ENCODE measurements around the gene ZDHHC9. TPM values are rescaled to one million over a fixed set of nuclear protein-coding genes. Genes with fewer than 3 reads are reported as not detected.

ZDHHC9 gene
- total RNA-seq, 4 donors from 2014 or later, result 7.9 to 25.3 (median 14.7) TPM

DNA sequence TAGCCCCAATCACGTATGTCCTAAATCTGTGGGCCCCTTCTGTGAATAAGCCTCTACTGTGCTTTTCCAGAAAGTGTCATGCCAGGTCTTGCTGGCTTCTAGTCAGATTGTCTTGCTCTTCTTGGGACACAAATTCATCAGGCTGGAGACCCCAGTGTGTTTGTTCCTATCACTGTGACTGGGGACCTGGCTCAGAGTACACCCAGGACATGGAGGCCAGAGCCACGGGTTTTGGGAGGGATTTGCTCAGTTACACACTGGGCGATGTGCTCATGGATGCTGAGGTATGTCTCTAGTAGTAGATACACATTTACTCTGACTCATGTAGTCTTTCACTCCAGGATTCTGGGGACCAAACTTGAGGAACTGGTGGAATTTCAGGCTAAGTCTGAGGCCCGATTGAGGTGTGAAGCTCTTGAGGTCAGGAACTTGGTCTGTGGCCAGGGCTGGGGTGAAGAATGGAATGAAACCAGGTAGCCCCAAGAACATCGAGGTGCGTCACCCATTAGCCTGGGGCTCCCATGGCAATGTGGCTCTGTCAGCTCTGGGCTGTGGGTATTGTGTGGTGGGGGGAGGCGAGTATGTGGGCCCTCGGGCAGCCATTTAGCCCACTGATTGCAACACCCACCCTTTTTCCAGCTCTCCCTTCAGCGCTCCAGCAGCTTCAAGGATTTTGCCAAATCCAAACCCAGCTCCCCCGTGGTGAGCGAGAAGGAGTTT lies 56.2 kb downstream of the ZDHHC9 start:
- Histone ChIP-seq H3K27me3 (no peaks in the 10 kb centered on the region), H3K9me3 (no peaks in the 10 kb centered on the region), H3K36me3 (no peaks in the 10 kb centered on the region), H3K4me3 (no peak overlapping the region), H3K4me1 (no peaks in the 10 kb centered on the region), H3K27ac (no peak overlapping the region)
- DNase-seq (no peak), ATAC-seq (no peak)
- intact Hi-C loops (cut with DNase I; ENCODE audit: low total_unique reads), result no loop called here
- TF ChIP-seq, protein P1, sequence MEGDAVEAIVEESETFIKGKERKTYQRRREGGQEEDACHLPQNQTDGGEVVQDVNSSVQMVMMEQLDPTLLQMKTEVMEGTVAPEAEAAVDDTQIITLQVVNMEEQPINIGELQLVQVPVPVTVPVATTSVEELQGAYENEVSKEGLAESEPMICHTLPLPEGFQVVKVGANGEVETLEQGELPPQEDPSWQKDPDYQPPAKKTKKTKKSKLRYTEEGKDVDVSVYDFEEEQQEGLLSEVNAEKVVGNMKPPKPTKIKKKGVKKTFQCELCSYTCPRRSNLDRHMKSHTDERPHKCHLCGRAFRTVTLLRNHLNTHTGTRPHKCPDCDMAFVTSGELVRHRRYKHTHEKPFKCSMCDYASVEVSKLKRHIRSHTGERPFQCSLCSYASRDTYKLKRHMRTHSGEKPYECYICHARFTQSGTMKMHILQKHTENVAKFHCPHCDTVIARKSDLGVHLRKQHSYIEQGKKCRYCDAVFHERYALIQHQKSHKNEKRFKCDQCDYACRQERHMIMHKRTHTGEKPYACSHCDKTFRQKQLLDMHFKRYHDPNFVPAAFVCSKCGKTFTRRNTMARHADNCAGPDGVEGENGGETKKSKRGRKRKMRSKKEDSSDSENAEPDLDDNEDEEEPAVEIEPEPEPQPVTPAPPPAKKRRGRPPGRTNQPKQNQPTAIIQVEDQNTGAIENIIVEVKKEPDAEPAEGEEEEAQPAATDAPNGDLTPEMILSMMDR (IDR thresholded peaks at IDR 0.05 in 4 of 5, conservative IDR thresholded peaks at IDR 0.05 in 1 of 5), result no peak
- no peak for TF ChIP-seq POLR2A (IDR thresholded peaks at IDR 0.05)
- in situ Hi-C loops (cut with MboI; ENCODE audit: low sequenced_read_pairs in 4 of 4), result no loop called here

DNA sequence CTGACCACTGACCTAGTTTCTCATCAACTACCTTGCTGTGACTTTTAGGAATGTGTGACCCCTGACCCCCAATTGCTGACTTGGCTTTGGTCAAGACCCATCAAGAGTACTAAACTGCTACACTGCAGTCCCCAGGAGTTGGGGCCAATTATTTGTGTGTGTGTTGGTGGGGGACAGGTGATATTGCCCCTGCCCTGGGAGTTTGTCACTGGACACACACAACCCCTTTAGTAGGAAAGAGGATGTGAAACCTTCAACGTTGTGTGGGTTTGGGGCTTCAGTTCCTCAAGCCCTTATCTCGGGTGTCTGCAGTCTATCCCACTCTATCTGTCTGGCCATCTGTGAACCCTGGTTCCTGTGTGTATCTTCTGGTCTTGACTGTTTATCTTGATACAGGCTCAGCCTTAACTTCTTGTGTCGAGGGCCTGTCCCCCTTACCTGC lies 57.5 kb downstream of the ZDHHC9 start:
- in situ Hi-C loops (cut with MboI; ENCODE audit: low sequenced_read_pairs in 4 of 4), result no loop called here
- H3K4me3 ChIP-seq, result no peak overlapping the region
- H3K4me1 ChIP-seq, result no peaks in the 10 kb centered on the region
- no peaks in the 10 kb centered on the region for H3K27me3 ChIP-seq
- H3K9me3 ChIP-seq, result no peaks in the 10 kb centered on the region
- intact Hi-C loops (cut with DNase I; ENCODE audit: low total_unique reads), result no loop called here
- no peak for TF ChIP-seq POLR2A (IDR thresholded peaks at IDR 0.05)
- TF ChIP-seq, protein P1 (IDR thresholded peaks at IDR 0.05 in 4 of 5, conservative IDR thresholded peaks at IDR 0.05 in 1 of 5), result no peak
- ATAC-seq (no peak), DNase-seq (no peak)
- no peaks in the 10 kb centered on the region for H3K36me3 ChIP-seq
- no peak overlapping the region for H3K27ac ChIP-seq

DNA sequence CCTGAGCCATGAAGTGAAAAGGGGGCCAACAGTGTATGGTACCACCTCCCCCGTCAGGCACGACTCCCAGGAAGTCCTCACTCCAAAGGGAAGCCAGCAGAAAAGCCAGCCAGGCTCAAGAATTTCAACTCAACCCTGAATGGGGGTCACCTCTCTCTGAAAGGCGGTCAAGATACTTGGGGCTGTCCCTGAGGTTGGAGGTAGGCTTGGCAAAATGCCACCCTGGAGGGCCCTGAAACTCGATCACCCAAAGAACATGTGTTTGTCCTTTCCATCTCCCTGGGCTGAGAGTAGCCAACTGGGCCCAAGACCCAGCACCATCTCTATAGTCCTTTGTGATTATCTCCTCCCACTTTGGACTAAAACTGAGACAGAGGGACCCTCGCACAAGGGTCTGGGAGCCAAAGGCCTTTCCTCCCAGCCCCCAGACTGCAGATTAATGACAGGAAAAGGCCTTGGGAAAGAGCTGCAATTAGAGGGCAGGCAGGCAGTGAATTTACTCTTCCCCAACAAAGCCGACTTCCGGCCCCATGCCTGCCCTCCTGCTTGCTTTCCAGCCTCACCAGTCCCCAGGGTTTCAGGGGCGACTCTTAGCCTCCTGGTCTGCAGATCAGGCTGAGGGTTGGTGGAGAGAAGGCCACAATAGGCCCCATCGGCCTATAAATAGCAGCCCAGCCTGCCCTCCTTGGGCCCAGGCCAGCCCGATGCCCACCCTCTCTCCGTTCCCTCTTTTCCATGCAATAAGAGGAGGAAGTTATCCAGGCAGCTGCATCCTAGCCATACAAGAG lies 58.3 kb downstream of the ZDHHC9 start:
- in situ Hi-C loops (cut with MboI; ENCODE audit: low sequenced_read_pairs in 4 of 4) (no loop called here), intact Hi-C loops (cut with DNase I; ENCODE audit: low total_unique reads) (no loop called here)
- no peaks in the 10 kb centered on the region for H3K36me3 ChIP-seq
- no peaks in the 10 kb centered on the region for H3K27me3 ChIP-seq
- TF ChIP-seq, protein P1 (IDR thresholded peaks at IDR 0.05 in 4 of 5, conservative IDR thresholded peaks at IDR 0.05 in 1 of 5), result no peak
- no peak for TF ChIP-seq POLR2A (IDR thresholded peaks at IDR 0.05)
- H3K4me3 ChIP-seq, result no peak overlapping the region
- ATAC-seq (no peak), DNase-seq (no peak)
- no peaks in the 10 kb centered on the region for H3K4me1 ChIP-seq
- no peak overlapping the region for H3K27ac ChIP-seq
- no peaks in the 10 kb centered on the region for H3K9me3 ChIP-seq

DNA sequence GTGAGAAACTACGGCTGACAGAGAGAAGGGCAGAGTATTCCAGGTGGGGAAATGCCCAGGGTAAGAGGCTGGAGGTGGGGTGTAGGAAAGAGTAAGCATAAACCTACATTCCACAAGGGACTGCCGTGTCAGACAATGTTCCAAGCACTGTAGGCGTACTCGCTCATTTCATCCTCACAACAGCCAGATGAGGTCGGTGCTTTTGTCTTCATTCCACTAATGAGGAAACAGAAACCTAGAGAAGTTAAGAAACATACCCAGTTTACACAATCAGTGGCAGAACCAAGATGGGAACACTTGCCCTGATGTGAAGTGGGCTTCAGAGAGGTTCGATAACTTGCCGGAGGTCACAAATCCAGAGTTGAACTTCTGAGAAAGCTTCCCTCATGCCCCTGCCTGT lies 59.3 kb downstream of the ZDHHC9 start:
- DNase-seq (no peak), ATAC-seq (no peak)
- Histone ChIP-seq H3K4me3 (no peak overlapping the region), H3K27ac (no peak overlapping the region), H3K4me1 (no peaks in the 10 kb centered on the region), H3K27me3 (no peaks in the 10 kb centered on the region), H3K36me3 (no peaks in the 10 kb centered on the region), H3K9me3 (no peaks in the 10 kb centered on the region)
- intact Hi-C loops (cut with DNase I; ENCODE audit: low total_unique reads) (no loop called here), in situ Hi-C loops (cut with MboI; ENCODE audit: low sequenced_read_pairs in 4 of 4) (no loop called here)
- no peak for TF ChIP-seq POLR2A (IDR thresholded peaks at IDR 0.05)
- TF ChIP-seq, protein P1 (IDR thresholded peaks at IDR 0.05 in 4 of 5, conservative IDR thresholded peaks at IDR 0.05 in 1 of 5), result no peak
